VCaP (cell line): ENCODE measurements around the gene UGGT1.

ENCODE experiments used
- H3K27ac ChIP-seq: fragments of 450-650 bp; 2 replicates; pipeline ENCODE4 v1.5.1; 2017
- TF ChIP-seq, protein P1 (sequence below): fragments of 450-650 bp; conservative IDR thresholded peaks from 2 replicates; pipeline ENCODE4 v1.5.1; 2017; ENCODE audit warnings: mild to moderate bottlenecking, moderate library complexity

UGGT1 gene

DNA sequence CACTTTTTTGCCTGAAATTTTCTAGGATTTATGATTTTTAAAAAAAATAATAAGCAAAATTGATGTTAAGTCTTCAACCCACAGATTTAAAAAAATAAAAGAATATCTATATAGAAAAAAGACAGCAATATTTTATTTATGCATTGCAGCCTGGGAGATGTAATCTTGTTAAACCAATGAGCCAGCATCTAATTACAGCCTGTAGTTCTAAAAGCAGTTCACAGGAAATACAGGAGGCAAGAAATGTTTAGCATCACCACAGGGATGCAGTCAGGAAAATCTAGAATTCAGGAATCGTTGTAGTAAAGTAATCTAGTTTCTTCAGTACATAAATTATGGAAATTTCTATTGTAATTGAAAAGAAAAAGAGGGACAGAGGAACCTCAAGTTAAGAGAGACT is 17.2 kb downstream of the UGGT1 start:
- TF ChIP-seq, protein P1, sequence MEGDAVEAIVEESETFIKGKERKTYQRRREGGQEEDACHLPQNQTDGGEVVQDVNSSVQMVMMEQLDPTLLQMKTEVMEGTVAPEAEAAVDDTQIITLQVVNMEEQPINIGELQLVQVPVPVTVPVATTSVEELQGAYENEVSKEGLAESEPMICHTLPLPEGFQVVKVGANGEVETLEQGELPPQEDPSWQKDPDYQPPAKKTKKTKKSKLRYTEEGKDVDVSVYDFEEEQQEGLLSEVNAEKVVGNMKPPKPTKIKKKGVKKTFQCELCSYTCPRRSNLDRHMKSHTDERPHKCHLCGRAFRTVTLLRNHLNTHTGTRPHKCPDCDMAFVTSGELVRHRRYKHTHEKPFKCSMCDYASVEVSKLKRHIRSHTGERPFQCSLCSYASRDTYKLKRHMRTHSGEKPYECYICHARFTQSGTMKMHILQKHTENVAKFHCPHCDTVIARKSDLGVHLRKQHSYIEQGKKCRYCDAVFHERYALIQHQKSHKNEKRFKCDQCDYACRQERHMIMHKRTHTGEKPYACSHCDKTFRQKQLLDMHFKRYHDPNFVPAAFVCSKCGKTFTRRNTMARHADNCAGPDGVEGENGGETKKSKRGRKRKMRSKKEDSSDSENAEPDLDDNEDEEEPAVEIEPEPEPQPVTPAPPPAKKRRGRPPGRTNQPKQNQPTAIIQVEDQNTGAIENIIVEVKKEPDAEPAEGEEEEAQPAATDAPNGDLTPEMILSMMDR: no peak
- H3K27ac ChIP-seq: no peak overlapping the region

DNA sequence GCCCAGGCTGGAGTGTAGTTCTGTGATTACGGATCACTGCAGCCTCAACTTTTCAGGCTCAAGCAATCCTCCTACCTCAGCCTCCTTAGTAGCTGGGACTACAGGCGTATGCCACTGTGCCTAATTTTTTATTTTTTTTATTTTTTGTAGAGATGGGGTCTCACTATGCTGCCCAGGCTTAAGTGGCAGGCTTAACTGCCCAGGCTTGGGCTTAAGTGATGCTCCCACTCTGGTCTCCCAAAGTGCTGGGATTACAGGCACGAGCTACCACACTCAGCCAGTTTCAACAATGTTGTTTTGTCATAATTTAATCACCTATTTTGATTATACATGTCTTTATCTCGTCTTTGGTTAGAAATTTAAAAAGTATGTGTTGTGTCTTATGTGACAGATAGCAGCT is 18.2 kb downstream of the UGGT1 start:
- H3K27ac ChIP-seq: no peak overlapping the region
- TF ChIP-seq, protein P1: no peak

DNA sequence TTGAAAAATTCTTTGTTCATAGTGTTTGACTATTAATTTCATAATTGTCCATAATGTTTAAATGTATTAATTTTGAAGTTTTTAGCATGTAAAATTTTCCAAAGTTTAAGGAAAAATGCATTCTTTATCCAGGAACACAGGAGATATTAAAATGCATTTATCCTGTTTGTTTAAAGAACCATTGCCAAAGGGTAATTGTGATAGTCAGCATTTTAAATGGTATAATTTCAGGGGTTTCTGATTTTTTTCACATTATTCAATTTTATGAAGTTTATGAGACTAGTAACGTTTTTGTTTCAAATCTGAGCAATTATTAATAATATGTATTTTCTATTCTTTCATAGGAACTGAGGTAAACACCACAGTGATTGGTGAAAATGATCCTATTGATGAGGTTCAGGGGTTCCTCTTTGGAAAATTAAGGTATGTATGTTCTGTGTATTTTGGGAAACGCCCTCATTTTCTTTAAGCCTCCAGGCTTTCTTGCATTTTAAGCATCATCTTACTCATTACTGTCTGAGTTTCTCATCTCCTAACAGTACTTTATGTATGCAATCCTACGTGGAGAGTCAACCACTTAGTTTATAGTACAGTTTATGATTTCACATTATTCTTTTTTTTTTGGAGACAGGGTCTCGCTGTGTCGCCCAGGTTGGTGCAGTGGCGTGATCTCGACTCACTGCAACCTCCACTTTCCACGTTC is 25.1 kb downstream of the UGGT1 start:
- no peak overlapping the region for H3K27ac ChIP-seq
- TF ChIP-seq, protein P1: no peak

DNA sequence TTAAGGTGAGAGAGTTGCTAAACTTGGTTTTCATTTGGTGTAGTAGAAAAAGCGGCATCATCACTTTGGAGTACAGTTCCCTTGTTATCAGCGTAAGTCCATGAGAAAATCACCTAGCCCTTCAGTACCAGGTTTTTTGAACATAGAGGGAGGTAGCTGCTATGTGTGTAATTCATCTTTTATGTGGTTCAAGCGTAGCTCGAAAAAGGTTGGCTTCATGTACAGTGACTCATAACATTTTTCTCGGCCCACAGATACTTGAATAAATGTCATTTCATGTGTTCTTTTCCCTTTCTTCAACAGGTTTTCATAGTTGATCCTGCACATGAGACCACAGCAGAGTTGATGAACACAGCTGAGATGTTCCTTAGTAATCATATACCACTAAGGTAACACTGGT is 43.6 kb downstream of the UGGT1 start:
- H3K27ac ChIP-seq: no peak overlapping the region
- TF ChIP-seq, protein P1: no peak

DNA sequence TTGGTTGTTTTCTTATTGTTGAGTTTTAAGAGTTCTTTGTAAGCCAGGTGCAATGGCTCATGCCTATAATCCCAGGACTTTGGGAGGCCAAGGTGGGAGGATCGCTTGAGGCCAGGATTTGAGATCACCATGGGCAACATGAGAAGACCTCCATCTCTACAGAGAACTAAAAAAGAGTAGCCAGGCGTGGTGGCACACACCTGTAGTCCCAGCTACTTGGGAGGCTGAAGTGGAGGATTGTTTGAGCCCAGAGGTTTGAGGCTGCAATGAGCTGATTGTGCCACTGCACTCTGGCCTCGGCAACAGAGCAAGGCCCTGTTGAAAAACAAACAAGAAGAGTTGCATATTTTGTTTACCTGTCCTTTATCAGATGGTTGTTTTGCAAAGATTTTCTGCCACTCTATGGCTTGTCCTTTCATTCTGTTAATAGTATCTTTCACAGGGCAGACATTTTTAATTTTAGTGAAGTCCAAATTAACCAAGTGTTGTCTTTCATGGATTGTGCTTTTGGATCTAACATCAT is 46.2 kb downstream of the UGGT1 start:
- TF ChIP-seq, protein P1: no peak
- no peak overlapping the region for H3K27ac ChIP-seq

DNA sequence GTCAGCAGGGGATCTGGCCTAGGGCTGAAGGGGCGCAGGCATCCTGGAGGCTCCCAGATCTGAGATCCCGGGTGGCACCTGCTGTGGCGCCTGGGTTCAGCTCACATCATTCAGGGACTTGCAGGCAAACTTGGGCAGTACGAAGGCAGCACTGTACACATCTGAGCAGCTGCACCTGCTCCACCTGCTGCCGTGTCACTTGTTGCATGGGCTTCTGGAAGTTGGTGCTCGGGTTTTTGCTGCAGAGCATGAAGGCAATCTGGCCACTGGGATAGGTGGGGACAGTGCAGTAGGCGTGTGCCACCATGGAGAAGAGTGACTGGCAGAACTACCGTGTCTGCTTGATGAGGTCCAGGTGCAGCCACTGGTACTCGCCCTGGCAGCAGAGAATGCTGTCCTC is 48.6 kb downstream of the UGGT1 start:
- TF ChIP-seq, protein P1: no peak
- H3K27ac ChIP-seq: no peak overlapping the region

DNA sequence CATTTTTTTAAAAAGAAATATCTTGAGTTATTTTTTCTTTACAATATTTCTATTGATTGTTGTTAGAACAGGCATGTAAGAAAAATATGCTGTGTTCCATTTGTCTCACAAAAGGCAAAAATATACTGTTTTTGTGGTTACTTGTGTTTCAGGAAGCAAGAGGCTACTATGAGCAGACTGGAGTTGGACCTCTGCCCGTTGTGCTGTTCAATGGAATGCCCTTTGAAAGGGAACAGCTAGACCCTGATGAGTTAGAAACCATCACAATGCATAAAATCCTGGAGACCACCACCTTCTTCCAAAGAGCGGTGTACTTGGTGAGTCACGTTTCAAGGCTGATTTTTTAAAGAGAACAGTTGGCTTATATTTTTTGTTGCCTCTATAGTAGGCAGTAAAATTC is 54.7 kb downstream of the UGGT1 start:
- H3K27ac ChIP-seq: no peak overlapping the region
- TF ChIP-seq, protein P1: no peak
